A204.1 (cell line): ENCODE results near the gene GFOD1.
"Not testable (repeated sequence)": the region's sequence is repeated elsewhere in the genome, so short reads cannot be mapped to it uniquely, and the experiment has no call there.

Experiments
- FAIRE-seq: peaks from 2 replicates; lab custom pipeline; 2012; peaks lifted over from hg19 to GRCh38; lab: Jason Lieb, UNC

GFOD1 gene

DNA sequence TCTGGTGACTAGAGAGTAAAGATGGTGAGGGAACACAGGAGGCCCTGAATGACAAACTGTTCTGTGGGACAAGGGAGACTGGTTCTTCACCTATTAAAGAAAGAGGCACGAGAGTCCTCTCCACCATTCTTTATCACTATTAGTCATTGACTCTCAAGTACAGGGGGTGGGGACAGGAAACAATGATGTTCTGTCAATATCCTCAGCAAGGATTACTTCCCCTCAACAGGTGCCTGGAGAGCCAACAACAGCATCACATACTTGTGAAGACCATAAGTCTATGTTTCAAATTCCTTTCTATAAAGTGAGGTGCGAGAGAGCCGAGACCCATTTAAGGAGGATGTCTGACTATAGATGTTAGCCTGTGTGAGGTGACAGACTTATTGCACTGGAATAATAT, 86.6 kb downstream of the GFOD1 start:
- FAIRE-seq = no peak

DNA sequence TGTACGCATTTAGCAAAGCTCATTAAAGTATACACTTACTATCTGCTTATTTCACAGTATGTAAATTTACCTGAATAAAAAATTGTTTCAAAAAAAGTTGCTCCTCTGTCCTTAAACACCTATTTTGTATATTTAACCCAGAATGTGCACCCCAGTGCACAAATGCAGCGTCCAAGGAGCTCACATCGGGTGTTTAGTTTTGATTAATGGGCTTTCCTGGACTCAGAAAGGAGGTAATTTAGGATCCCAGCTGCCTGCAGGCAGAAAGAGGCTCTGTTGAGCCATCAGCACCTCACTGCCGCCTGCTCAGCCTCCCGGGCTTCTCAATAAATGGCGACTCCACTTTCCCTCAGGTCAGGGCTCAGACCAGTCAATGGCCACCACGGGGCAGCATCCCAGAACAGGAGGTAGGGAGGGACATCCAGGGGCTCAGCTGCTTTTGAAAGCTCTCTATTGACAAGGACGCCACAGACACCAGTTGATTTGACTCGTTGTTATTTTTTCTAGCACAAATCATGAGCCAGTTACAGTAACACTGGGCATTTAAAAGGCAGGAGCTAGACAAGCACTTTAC, 88.9 kb downstream of the GFOD1 start:
- no peak for FAIRE-seq

DNA sequence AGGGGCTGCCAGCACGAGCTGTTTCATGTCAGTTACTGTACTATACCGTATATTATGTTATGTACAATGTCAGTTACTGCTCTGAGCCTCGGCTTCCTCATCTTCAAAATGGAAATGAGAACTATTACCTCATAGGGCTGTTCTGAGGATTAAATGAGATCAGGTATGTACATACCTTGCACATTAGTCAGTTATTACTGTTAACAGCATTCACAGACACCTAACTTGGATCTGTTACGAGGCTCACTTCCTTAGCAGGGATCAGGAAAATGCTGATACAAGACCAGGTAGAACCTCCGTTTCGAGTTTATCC, 89.4 kb downstream of the GFOD1 start:
- FAIRE-seq = no peak

DNA sequence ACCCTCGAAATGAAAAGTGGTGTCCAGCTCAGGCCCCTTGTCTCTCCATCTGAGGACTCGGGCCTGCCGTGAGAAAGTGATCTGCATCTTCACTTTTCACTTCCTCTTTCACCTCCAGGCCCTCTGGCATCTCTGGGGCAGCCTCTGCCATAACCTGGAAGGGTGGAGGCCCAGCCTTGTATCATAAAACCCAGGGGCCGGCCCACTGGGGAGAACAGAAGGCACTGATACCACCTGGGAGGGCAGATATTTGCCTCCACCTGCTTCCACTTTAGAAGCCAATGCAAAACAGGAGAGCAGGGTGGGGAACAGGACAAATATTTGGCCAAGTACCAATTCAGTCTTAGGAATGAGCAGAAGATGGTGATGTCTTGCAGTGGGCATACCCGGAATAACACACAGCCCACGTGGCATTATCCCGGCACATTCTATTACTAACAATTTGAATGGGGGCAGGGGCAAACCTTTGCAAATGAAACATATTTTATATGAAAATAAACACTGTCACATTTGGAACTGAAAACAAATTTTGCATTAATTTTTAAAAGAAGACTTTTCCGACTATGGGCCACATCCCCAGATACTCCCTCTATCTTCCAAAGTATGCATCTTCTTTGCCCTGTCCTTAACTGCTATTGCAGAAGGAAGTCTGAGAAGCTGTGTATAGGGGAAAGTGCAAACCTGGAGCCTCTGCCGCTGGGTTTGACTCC, 89.9 kb downstream of the GFOD1 start:
- FAIRE-seq = no peak

DNA sequence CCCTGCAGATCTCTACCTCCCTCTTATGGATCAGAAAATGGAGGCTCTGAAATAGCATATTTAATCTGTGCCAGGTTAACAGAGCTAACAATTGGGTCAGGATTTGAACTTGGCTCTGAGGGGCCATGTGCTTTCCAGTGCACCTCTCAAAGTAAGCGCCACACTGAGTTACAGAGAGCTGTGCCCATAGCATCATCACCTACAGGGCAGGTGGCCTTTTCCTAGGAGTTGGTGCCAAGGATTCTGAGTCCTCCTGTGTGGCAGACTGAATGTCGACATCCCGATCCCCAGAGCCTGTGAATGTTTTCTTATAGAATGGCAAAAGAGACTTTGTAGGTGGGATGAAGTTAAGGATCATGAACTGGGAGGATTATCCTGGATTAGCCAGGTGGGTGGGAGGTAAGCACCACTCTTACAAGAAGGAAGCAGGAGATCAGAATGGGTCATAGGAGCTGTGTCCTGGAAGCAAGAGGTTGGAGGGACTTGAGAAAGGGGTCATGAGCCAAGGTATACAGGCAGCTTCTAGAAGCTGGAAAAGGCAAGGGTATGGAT, 91.1 kb downstream of the GFOD1 start:
- FAIRE-seq = no peak

DNA sequence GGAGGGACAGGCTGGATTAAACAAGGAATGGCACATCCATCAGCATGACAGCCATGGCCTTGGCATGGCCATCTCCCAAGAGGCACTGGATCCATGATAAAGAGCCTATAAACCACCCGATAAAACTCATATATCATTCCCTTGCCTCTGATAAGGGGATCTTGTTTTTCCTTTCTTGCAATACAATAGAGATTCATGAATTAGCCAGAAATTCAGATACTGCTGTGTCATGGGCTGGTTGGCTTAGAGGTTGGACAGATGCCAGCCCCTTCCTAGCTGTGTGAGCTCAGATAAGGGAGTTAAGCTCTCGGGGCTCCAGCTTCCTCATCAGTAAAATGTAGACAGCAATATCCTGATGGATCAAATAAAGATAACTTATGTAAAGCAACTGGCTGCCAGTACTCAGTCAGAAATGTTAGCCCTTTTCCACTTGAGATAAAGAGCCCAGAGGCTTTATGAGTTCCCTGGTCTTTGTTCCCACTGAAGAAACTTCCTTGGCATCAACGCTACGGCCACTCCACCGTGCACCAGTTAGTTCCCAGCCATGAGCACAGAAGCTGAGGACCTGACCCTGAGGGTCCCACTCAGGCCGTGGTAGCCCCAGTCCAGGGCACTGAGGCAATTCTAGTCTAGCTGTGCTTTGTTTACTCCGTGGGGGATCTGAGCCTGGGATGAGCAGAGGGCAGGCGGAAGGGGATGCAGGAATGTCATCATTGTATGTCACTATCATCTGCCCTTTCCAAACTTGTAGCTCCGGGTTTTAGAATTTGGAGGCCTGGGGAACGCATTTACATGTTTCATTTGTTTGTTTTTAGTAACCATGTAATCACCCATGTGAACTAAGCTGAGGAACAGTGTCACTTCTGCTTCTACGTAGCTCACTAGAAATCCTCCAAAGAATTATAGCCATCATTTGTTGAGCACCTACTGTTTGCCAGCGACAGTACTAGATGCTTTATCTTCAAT, 91.8 kb downstream of the GFOD1 start:
- no peak for FAIRE-seq

DNA sequence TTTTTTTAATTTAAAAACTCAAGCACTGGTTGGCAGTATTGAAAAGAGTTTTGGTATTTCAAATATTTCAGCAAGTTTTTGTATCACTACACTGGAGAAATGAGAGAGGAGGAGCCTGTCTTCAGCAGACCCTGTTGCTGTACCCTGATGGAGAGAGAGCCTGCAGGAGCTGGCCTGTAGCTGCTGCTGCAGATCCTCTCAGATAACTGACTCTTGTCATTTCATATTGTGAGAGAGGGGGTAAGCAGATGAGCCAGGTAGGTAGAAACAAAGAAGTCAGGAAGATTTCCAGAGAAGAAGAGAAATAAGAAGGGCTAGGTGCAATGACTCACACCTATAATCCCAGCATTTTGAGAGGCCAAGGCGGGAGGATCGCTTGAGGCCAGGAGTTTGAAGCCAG, 94.9 kb downstream of the GFOD1 start:
- no peak for FAIRE-seq

DNA sequence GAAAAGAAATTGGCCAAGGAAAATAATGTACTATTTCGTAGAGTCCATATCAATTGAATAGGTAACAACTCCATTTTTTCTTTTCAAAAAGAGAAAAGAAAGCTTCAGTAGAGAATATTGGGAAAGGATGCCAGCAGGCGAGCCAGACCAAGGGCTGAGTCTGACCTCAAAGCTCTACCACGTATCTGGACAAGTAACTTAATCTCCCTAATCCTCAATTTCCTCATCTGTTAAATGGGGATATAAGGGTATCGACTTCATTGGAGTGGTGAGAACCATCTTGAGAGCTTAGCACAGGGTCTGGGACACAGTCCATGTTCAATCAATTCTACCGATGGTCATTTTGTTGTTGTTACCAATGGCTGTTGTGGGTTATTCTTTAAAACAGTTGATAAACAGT, 95.9 kb downstream of the GFOD1 start:
- no peak for FAIRE-seq

DNA sequence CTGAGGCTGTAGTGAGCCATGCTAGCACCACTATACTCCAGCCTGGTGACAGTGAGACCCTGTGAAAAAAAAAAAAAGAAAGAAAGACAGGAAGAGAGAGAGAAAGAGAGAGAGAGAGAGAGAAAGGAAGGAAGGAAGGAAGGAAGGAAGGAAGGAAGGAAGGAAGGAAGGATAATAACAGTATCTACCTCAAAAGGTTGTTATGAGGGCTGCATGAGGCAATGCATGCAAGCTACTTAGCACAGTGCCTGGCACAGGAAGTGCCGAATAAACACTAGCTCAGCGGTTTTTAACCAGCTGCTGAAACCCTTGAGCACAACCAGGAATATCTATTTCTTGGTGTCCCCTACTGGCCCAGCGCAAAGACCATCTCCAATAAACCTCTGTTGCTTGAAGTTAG, 96.7 kb downstream of the GFOD1 start:
- no peak for FAIRE-seq

DNA sequence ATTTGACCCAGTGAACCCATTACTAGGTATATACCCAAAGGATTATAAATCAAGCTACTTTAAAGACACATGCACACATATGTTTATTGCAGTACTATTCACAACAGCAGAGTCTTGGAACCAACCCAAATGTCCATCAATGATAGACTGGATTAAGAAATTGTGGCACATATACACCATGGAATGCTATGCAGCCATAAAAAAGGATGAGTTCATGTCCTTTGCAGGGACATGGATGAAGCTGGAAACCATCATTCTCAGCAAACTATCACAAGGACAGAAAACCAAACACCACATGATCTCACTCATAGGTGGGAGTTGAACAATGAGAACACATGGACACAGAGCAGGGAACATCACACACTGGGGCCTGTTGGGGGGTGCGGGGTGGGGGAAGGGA, 98.2 kb downstream of the GFOD1 start:
- FAIRE-seq = not testable (repeated sequence)

DNA sequence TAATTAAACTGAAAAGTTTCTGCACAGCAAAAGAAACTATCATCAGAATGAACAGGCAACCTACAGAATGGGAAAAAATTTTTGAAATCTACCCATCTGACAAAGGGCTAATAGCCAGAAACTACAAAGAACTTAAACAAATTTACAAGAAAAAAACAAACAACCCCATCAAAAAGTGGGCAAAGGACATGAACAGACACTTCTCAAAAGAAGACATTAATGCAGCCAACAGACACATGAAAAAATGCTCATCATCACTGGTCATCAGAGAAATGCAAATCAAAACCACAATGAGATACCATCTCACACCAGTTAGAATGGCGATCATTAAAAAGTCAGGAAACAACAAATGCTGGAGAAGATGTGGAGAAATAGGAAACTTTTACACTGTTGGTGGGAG, 98.6 kb downstream of the GFOD1 start:
- FAIRE-seq = not testable (repeated sequence)

DNA sequence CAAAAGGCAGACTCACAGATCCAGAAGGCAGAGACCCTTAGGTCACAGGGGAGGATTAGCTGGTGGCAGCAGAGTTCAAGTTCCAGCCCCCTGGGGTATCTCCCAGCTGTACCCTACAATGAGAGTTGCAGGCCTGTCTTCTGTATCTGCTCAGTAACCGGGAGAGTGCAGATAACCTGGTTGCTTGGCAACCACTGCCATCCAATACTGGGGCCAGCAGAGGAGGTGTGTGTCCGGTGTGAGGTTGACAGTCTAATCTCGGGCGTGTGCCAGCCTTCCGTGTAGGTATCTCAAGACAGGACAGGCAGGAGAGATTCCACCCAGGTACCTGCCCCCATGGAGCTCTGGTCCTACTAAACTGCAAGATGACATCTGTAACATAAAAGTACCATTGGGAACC, 102.4 kb downstream of the GFOD1 start:
- FAIRE-seq = no peak

DNA sequence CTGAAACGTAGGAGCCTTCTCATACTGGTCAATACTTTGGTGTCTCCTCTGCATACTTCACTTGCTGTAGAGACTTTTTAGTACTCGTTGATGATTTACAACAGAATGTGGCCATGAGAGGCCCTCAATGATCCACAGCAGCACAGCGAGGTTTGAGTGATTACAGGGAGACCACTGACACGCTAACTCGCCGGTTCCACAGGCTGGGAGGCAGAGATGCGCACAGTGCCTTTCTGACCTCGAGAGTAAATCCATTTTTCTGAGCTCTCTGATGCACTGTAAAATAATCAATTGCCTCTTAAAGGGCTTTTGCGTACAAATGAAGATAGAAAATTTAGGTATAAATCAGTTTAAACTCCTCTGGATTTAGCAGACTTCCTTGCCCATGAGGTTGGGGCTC, 102.9 kb downstream of the GFOD1 start:
- FAIRE-seq = no peak

DNA sequence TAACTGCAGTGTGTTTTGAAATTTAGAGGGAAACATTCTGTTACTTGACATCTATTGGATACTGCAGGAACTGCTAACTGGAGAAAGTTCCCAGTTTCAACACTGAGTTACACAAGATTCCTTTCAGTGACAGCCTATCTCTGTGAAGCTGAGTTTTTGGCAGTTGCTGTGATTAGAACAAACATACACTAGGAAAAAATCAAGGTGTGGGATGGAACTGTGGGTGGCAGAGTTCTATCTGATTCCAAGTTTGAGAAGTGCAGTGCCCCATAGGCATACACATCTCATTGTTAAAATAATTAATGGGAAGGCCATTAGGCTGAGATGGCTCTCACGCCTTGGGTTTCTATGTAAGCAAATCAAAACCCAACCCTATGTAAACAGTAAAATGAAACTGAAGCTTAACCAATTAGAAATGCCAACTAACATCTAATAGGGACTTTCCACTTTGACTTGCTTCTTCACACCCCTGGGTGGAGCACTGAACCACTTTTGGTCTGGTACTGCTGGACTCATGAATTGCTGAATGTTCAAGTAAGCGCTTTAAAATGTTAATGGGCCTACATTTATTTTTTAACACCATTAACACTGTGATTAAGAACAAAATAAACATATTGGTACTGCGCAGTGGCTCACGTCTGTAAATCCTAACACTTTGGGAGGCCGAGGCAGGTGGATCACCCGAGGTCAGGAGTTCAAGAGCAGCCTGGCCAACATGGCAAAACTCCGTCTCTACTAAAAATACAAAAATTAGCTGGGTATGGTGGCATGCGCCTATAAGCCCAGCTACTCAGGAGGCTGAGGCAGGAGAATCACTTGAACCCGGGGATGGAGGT, 103.9 kb downstream of the GFOD1 start:
- FAIRE-seq = no peak

DNA sequence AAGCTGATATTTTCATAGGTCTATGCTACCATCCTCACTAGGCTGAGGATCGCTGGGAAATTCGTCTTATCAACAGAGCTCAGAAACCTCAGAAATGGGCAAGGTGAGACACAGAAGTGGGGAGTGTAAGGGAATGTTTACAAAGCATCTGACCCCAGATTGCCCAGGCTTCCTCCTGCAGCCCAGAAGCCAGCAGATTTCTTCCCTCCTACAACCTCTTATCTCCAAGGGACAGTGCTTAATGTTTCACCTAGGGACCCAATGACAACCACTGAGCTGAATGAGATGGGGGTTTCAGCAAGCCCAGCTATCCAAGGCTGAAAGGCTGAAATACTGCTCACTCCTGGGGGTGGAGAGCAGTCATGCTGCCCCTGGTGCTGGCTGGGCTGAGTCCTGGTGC, 106.6 kb downstream of the GFOD1 start:
- no peak for FAIRE-seq

DNA sequence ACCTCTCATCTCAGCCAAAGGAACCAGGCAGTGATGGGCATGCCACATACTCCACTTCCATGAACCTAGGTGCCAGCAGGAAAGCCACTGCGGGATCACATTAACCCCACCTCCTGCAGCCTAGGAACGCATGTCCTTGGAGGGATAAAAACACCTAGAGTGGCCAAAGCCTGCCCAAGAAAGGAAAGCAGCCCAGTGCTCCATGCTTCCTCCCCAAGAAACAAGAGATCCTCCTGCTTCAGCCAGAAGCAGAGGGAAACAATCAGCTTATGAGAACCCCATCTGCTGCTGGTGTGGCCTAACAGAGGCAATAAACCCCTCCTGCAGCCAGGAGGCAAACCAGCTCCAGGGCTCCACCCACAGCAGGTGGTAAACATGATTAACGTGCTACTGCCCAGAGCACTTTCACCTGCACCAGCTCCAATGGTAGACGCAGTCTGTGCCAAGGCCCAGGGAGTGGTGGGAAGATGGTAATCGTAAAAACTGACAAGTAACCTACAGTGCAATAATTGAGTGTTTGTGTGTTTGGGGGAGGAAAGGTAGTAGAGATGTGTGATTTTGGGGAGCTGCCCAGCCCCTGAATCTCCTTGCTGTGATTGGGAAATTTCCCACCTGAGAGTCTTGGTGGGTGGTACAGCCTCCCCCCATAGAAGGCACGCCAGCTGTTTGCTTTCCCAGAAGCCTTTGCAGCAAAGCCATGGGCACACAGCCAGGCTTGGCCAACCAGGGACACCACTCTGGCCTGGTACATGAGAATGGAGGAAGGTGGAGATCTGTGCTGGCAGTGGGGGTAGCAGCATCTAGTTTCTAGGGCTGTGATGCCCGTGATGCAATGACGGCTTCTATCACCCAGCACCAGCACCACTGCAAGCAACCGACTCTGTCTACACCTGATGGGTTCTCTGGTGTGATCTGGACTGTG, 108.5 kb downstream of the GFOD1 start:
- FAIRE-seq = no peak

DNA sequence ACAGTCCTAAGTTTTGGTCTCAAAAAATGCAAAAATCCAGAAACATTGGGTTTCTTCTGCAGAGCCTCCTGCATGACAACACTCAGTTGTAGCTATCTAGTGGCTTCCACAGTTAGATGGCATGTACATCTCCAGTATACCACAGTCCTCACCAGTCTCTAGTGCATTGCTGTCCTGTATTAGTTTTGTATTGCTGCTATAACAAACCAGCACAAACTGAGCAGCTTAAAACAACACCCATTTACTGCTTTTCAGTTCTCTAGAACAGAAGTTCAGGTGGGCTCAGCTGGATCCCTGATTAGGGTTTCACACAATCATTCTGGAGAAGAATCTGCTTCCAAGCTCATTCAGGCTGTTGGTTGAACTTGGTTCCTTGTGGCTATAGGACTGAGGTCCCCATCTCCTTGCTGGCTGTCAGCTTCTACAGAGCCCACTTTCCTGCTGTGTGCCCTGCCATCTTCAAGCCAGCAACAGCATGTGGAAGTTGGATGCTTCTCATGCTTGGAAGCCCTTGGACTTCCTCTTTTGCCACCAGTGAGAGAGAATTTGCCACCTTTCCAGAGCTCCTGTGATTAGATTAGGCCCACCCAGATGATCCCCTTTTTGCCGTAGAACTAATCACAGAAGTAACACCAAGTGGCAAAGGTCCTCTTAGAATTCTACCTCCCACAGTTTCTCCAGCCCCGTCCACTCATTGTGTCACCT, 110.2 kb downstream of the GFOD1 start:
- no peak for FAIRE-seq

DNA sequence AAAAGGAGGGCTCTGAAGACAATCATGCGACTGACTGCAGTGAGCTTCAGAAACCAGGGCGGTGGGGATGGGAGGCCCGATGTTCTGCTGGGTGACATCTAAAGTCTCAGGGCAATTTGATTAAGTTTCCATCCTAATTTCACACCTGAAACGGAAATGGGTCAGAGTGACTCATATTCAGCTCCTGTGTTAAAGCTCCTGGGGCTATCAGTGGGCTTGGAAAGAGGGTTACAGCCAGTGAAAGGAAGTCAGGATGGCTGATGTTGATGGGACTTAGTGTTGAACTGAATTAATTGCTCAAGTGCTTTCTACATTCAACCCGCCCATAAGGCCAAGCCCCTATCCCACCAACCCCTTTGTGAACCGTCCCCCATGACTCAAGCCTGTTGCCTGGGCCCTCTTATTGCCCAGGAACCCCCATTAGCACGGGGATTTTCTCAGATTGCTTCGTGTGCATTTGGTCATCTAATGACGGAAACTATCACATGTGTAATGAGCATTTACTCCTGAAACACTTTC, 112.0 kb downstream of the GFOD1 start:
- FAIRE-seq = no peak

DNA sequence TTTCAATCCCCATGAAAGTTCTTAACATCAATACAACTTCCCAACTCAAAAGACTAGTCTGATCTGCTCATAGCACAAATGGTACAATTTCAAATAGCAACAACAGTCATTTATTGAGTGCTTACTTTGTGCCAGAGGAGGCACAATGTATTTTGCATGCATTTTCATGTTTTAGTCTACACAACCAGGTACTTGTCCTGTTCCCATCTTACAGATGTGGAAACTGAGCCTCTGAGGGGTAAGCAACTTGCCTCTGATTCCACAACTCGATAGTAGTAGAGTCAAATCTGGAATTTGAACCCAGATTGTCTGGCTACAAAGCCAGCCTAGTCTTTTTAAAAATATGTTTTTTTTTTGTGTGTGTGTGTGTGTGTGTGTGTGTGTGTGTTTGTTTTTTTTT, 113.5 kb downstream of the GFOD1 start:
- FAIRE-seq = no peak

DNA sequence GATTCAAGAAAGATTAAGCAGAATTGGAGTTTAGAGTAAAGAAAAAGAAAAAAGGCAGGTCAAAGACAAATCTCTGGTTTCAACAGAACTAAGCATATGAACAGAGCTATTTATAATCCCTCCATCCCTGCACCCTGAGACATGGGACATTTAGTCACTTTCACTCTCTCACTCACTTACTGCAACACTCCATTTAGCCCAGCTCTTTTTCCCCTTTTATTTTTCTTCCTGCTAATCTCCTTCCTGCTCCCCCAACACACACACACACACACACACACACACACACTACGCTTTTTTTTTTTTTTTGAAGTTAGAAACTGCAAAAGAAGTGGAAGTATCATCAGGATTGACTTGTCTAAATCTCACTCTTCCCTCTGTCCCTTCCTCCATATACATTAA, 113.9 kb downstream of the GFOD1 start:
- FAIRE-seq = no peak
